Nephron progenitor cell (in vitro differentiated cells): Measurements from ENCODE around the gene KRTAP2-3.

Experiments used
- DNase-seq: peaks from one replicate; pipeline ENCODE4 v3.0.0; 2021
- H3K27ac Mint-ChIP-seq: 2 replicates; pipeline ENCODE4 v1.8.0; 2021; ENCODE audit warnings: mild to moderate bottlenecking, moderate library complexity, mixed read lengths
- H3K27me3 Mint-ChIP-seq: 2 replicates; pipeline ENCODE4 v1.8.0; 2021; ENCODE audit warnings: mild to moderate bottlenecking, low read depth, mixed read lengths; ENCODE audit not compliant: poor library complexity
- H3K36me3 Mint-ChIP-seq: 2 replicates; pipeline ENCODE4 v1.8.0; 2021; ENCODE audit warnings: low read depth, mixed read lengths
- H3K4me1 Mint-ChIP-seq: 2 replicates; pipeline ENCODE4 v1.8.0; 2021; ENCODE audit warnings: mixed read lengths
- H3K4me3 Mint-ChIP-seq: 2 replicates; pipeline ENCODE4 v1.8.0; 2021; ENCODE audit warnings: mild to moderate bottlenecking, moderate library complexity, mixed read lengths
- H3K9me3 Mint-ChIP-seq: 2 replicates; pipeline ENCODE4 v1.8.0; 2021; ENCODE audit warnings: mild to moderate bottlenecking, moderate library complexity, mixed read lengths
- CTCF ChIP-seq: fragments of 200-600 bp; sonication (generic); IDR thresholded peaks from 2 replicates; pipeline ENCODE4 v1.5.0; 2021; ENCODE audit warnings: antibody characterized with exemption

Gene KRTAP2-3

GRCh38 chr17:41029633-41030245 is 30.2 kb downstream of the KRTAP2-3 start, which contains the start of gene KRTAP1-4:
TSS of gene KRTAP1-4 (minus strand) at chr17:41030195. CDS start at chr17:41030078, 117 bp downstream.
- TF ChIP-seq CTCF = no peak
- Mint-ChIP-seq H3K27ac (no peak within 1 kb of the TSS), H3K9me3 (no peaks in the 10 kb centered on the region), H3K36me3 (no peaks in the 10 kb centered on the region), H3K27me3 (peaks cover 4% of the 10 kb centered on the region), H3K4me3 (no peak within 1 kb of the TSS), H3K4me1 (no peaks in the 10 kb centered on the region)
- DNase-seq = no peak

DNA sequence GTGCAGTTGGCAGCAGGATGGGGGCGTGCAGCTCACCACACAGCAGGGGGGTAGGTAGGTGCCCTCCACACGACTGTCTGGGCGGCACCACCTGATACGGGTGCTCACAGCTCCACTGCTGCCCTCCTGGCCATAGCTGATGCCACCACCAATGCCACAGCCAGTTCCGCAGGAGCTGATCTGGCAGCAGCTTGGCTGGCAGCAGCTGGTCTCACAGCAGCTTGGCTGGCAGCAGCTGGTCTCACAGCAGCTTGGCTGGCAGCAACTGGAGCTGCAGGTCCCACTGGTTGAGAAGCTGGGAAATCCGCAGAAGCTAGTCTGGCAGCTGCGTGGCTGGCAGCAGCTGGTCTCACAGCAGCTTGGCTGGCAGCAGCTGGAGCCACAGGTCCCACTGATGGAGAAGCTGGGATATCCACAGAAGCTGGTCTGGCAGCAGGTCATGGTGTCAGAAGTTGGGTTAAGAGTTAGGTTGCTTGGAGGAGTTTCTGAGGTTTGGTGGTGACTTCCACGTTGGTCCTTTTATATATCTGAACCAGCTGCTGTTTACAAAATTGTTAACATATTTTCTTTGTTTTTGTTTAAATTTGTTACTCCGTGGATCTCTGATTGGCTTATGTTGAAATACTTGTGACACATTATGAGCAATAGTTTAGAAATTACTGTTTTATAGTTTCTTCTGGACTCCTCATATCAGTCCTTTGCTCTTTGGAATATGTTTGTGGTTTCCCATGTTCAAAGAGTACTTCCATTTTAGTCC is 33.0 kb downstream of the KRTAP2-3 start, which contains the start of gene KRTAP1-5:
TSS of gene KRTAP1-5 (minus strand) at position 494 of the 757 bp plus-strand sequence. CDS start at position 441, 53 bp downstream.
- Mint-ChIP-seq H3K4me1 (no peaks in the 10 kb centered on the region), H3K9me3 (peaks cover 5% of the 10 kb centered on the region), H3K27ac (no peak within 1 kb of the TSS), H3K27me3 (peaks cover 4% of the 10 kb centered on the region), H3K4me3 (no peak within 1 kb of the TSS), H3K36me3 (no peaks in the 10 kb centered on the region)
- TF ChIP-seq CTCF = no peak
- no peak for DNase-seq

GRCh38 chr17:41024697-41025096 is 35.2 kb downstream of the KRTAP2-3 start:
- Mint-ChIP-seq H3K27me3 (peaks cover 4% of the 10 kb centered on the region), H3K4me3 (no peak overlapping the region), H3K36me3 (no peaks in the 10 kb centered on the region), H3K9me3 (peaks cover 5% of the 10 kb centered on the region), H3K27ac (no peak overlapping the region), H3K4me1 (no peaks in the 10 kb centered on the region)
- TF ChIP-seq CTCF = no peak
- DNase-seq = no peak

- peaks cover 5% of the 10 kb centered on the region for H3K9me3 Mint-ChIP-seq
- no peak for DNase-seq
- no peak overlapping the region for H3K4me3 Mint-ChIP-seq
- no peak overlapping the region for H3K27ac Mint-ChIP-seq
- H3K4me1 Mint-ChIP-seq = no peaks in the 10 kb centered on the region
- H3K36me3 Mint-ChIP-seq = no peaks in the 10 kb centered on the region
- H3K27me3 Mint-ChIP-seq = no peaks in the 10 kb centered on the region
- no peak for TF ChIP-seq CTCF
These were observed 39.6 kb downstream of the KRTAP2-3 start for GRCh38 chr17:41020336-41020735.

DNA sequence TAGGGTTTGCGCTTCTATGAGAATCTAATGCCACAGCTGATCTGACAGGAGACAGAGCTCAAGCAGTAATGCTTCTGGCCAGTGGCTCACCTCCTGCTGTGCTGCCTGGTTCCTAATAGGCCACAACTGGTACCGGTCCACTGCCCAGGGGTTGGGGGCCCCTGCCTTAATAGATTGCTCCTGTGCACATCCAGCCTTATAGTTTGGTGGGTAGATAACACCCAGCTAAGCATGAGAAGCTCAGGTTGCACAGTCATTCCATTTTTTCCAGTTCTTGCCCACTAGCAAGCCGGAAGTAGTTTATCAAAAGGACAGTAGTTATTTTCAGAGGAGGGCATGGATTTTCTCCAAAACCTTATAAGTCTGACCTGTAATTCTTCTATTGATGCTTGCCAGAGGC is 40.5 kb downstream of the KRTAP2-3 start:
- DNase-seq = no peak
- Mint-ChIP-seq H3K36me3 (no peaks in the 10 kb centered on the region), H3K4me1 (no peaks in the 10 kb centered on the region), H3K4me3 (no peak overlapping the region), H3K27me3 (no peaks in the 10 kb centered on the region), H3K27ac (no peak overlapping the region), H3K9me3 (peaks cover 5% of the 10 kb centered on the region)
- no peak for TF ChIP-seq CTCF
